GM19467 (cell line): ENCODE measurements around the gene BAHCC1.
"Not testable (repeated sequence)": the region's sequence is repeated elsewhere in the genome, so short reads cannot be mapped to it uniquely, and the experiment has no call there.

Experiments
- ATAC-seq: cut with Tn5 transposase; IDR thresholded peaks from one replicate; pipeline ENCODE4 v1.9.1; 2021; ENCODE audit warnings: mild to moderate bottlenecking, moderate library complexity; ENCODE audit not compliant: unreplicated experiment

The BAHCC1 gene

DNA sequence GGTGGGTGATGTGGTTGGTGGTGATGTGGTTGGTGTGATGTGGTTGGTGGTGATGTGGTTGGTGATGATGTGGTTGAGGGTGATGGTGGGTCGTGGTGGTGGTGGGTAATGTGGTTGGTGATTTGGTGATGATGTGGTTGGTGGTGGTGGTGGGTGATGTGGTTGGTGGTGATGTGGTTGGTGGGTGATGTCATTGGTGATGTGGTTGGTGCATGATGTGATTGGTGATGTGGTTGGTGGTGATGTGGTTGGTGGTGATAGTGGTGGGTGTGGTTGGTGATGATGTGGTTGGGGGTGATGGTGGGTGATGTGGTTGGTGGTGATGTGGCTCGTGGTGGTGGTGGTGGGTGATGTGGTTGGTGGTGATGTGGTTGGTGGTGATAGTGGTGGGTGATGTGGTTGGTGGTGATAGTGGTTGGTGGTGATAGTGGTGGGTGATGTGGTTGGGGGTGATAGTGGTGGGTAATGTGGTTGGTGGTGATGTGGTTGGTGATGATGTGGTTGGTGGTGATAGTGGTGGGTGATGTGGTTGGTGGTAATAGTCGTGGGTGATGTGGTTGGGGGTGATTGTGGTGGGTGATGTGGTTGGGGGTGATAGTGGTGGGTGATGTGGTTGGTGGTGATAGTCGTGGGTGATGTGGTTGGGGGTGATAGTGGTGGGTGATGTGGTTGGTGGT lies 30.6 kb downstream of the BAHCC1 start:
- not testable (repeated sequence) for ATAC-seq

GRCh38 chr17:81426393-81427172 lies 31.3 kb downstream of the BAHCC1 start:
- ATAC-seq, result no peak

GRCh38 chr17:81427173-81428120 lies 32.2 kb downstream of the BAHCC1 start:
- ATAC-seq, result no peak

- ATAC-seq, result no peak
Observed at GRCh38 chr17:81428121-81428515, 32.9 kb downstream of the BAHCC1 start.

DNA sequence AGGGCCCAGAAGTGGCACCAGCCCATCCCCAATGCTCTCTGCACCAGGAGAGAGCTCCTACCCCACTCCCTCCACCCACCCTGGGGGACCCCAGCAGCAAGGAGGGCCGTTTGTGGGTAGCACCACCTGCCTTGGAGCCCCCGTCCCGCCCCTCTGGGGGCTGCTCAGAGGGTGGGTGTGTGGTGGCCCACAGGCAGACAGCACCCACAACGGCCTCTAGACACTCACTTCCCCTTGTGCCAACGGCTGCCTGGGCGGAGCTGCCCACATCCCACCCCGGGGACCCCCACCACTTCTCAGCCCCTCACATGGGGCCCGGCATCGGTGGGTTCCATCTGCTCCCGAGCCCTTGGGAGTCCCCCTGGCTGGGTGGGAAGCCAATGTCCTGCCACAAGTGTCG lies 33.3 kb downstream of the BAHCC1 start:
- ATAC-seq, result no peak

GRCh38 chr17:81428948-81429774 lies 33.9 kb downstream of the BAHCC1 start:
- ATAC-seq, result no peak

GRCh38 chr17:81429821-81430551 lies 34.7 kb downstream of the BAHCC1 start:
- no peak for ATAC-seq

GRCh38 chr17:81431545-81432482 lies 36.6 kb downstream of the BAHCC1 start:
- ATAC-seq, result no peak

GRCh38 chr17:81432941-81433340 lies 37.7 kb downstream of the BAHCC1 start:
- ATAC-seq, result no peak

GRCh38 chr17:81433656-81434055 lies 38.4 kb downstream of the BAHCC1 start:
- no peak for ATAC-seq

DNA sequence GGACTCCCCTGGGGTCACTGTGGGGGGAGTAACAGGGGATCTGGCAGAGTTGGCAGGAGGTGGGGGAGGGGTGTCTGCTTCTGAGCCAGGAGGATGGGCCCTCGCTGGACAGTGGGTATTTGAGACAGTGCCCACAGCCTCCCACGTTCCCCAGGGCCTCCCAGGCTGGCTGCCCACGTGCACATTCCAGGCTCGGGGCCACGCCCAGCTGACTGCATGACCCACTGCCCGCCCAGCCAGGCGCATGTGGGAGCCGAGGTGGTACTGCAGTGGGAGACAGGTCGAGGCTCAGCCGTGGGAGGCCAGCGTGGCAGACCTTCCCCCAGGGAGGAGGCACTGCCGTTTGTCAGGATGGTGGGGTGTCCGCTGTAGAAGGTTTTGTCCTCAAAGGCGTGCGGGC lies 38.8 kb downstream of the BAHCC1 start:
- no peak for ATAC-seq

DNA sequence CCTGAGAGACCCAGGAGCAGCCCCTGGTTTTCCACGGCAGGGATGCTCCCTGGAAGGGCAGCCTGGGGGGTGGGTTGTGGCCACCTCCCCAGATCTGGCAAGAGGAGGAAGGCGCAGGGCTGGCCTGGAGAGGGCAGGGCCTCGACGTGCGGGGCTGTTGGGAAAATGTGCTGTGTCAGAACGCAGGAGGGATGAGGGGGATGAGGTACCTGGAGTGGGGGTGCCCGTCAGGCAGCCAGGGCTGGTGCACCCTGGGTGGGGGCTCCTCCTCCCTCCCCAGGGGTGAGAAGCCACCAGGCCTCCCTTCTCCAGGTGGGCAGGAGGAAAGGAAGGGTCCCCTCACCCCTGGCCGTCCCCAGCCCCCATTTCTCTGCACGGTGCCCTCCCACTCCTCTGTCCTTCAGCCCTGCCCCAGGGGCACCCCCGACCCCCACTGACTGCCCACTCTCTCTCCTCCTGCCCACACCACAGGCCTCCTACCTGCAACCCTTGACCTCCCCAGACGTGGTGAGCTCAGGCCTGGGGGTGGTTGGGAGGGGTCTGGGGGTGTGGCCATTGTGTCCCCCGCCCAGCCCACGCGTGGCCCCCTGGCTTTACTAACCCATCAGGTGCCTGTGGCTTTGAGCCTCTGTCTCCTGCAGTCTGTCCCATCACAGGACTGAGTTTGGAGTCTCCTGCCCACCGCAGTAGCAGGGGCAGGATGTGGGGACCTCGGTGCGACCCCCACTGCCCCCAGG lies 39.6 kb downstream of the BAHCC1 start:
- no peak for ATAC-seq

DNA sequence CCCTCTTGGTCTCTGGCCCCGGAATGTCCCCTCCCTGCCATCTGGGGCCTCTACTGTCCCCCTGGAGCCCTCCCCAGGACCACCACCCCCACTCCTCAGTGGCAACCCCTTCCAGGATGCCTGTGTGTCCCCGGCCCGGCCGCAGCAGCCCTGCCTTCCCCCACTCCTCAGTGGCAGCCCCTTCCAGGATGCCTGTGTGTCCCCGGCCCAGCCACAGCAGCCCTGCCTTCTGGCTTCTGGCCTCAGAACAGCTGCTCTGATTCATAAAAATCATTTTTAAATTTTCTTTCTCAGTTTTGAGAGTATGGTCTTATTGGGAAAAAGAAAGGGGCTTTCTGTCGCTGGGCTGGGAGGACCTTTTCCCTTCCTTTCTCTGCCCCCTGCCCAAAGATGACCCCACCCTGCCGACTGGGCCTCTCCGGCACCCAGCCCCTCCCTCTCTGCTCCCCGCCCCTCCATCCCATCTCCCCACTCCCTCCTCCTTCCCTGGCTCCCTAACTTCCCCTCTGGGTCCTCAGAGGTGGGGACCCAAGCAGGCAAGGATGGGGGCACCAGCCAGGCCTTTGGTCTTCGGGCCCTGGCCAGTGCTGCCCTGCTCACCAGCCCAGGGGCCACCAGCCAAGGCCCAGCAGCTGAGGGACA lies 40.5 kb downstream of the BAHCC1 start:
- ATAC-seq, result no peak

DNA sequence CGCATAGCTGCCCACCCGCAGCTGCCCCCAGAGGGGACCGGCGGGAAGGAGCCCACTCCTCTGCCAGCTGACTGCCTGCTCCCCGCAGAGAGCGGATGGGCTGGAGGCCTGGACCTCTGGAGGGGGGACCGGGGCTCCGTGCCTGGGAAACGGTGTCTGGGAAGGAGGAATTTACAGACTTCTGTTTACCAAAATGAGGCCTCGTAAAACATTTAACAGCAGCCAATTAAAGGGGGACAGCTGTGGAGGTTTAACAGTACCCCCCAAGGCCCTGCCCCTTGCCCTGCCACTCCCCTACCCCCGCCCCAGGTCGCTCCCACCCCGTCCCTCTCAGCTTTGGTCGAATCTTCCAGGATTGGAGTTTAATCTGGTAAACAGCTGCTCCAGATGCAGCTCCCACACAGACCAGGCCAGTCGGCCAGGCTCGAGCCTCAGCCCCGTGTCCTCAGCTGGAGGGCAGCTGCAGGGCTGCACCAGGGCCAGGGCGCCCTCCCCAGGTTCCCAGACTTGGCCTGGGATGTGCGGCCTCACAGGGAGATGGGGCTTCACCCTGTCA lies 41.1 kb downstream of the BAHCC1 start:
- no peak for ATAC-seq

- no peak for ATAC-seq
Observed at GRCh38 chr17:81437191-81437651, 42.0 kb downstream of the BAHCC1 start.

GRCh38 chr17:81438007-81438659 lies 42.9 kb downstream of the BAHCC1 start:
- ATAC-seq, result no peak

DNA sequence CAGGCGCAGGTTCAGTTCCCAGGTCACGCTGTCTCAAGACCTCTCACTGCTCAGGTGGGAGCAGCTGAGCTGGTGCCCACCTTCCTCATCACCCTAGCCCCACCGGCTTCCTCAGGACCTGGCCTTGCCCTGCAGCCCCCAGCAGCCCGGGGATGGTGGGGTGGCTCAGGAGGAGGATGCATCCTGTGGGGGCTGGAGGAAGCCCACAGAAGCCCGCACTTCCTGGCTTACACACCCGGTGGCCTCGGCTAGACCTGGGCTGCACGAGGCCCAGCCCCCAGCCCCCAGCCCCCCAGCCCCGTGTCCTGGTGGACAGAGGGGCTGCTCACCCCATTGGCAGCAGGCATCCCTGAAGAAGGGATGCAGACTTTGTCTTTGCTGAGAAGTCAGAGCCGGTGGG lies 43.4 kb downstream of the BAHCC1 start:
- no peak for ATAC-seq
